HG03565 (cell line): ENCODE measurements around the gene SPTBN4.
A peak's percentile ranks its signal among the peaks of the same experiment; 100 is the strongest.
"Not testable (repeated sequence)": the region's sequence is repeated elsewhere in the genome, so short reads cannot be mapped to it uniquely, and the experiment has no call there.

ENCODE experiments used
- ATAC-seq: cut with Tn5 transposase; IDR thresholded peaks from one replicate; pipeline ENCODE4 v1.9.1; 2021; ENCODE audit warnings: mild to moderate bottlenecking, moderate library complexity; ENCODE audit not compliant: unreplicated experiment

Gene SPTBN4

DNA sequence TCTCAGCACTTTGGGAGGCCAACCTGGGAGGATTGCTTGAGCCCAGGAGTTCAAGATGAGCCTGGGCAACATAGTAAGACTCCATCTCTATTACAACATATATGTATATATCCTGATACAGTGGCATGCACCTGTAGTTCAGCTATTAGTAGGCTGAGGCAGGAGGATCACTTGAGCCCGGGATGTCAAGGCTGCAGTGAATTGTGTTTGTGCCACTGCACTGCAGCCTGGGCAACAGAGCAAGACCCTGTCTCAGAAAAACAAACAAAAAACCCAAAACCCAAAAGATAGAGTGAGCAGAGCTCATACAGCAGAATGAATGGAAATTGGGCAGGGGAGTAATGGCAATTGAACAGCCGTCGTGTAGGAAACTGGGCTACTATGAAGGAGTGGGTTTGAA lies 92.6 kb downstream of the SPTBN4 start:
- no peak for ATAC-seq

DNA sequence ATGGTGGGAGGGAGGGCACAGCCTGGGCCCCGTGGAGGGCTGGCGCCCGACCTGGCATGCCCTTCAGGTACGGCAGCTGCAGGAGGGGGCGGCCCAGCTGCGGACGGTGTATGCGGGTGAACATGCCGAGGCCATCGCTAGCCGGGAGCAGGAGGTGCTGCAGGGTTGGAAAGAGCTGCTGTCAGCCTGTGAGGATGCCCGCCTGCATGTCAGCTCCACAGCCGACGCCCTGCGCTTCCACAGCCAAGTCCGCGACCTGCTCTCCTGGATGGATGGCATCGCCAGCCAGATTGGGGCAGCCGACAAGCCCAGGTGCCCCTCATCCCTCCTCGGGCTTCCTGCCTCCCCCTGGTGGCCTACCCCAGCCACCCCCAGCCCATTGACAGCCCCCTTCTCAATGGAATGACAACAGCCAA lies 93.3 kb downstream of the SPTBN4 start:
- ATAC-seq: no peak

DNA sequence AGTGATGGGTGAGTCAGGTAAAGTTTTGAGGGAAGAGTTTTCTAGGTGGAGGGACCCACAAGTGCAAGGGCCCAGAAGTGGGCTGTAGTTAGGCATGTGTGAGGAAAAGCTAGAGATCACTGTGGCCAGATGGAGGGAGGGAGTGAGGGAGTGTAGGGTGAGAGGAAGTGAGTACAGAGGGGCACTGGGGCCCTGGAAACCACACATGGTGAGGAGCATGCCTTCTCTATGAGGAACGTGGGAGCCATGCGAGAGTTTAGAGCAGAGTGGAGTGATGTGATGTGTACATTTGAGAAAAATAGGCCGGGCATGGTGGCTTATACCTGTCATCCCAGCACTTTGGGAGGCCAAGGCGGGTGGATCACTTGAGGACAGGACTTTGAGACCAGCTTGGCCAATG lies 95.1 kb downstream of the SPTBN4 start:
- ATAC-seq: no peak

DNA sequence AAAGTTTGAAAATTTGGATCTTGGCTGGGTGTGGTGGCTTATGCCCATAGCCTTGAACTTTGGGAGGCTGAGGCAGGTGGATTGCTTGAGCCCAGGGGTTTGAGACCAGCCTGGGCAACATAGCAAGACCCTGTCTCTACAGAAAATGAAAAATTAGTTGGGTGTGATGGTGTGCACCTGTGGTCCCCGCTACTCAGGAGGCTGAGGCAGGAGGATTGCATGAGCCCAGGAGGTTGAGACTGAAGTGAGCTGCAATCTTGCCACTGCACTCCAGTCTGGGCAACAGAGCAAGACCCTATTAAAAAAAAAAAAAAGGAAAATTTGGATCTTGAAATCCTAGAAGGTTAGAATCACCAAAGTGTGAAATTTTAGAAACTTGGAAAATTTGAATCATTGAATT lies 97.7 kb downstream of the SPTBN4 start:
- ATAC-seq: not testable (repeated sequence)

DNA sequence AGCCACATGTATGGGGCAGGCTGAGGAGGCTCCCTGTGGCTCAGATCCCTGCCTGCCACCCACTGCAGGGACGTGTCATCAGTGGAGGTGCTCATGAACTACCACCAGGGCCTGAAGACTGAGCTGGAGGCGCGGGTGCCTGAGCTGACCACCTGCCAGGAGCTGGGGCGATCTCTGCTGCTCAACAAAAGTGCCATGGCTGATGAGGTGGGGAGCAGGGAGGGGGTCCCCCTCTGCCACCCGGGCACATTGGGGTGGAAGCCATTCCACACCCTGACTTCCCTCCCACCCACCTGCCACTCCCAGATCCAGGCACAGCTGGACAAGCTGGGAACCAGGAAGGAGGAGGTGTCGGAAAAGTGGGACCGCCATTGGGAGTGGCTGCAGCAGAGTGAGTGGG lies 98.6 kb downstream of the SPTBN4 start:
- ATAC-seq: no peak

DNA sequence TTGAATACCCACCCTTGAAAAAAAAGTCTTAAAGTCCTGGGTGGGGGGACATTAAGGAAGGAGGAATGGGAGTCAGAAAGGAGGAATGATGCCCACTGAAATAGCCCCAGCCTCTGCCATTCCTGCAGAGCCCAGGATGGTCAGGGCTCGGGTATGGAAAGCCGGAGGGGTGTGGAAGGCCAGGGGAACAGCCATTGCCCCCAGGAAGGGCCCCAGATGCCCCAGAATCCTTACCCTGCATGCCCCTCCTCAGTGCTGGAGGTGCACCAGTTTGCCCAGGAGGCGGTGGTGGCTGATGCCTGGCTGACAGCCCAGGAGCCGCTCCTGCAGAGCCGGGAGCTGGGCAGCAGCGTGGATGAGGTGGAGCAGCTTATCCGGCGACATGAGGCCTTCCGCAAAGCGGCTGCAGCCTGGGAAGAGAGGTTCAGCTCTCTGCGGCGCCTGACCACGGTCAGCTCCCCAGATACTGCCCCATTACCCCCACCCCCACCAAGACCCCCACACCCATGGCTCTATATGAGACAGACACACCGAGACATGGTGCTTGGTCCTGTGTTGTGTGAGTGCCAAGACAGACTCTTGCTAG lies 99.2 kb downstream of the SPTBN4 start:
- ATAC-seq: no peak

DNA sequence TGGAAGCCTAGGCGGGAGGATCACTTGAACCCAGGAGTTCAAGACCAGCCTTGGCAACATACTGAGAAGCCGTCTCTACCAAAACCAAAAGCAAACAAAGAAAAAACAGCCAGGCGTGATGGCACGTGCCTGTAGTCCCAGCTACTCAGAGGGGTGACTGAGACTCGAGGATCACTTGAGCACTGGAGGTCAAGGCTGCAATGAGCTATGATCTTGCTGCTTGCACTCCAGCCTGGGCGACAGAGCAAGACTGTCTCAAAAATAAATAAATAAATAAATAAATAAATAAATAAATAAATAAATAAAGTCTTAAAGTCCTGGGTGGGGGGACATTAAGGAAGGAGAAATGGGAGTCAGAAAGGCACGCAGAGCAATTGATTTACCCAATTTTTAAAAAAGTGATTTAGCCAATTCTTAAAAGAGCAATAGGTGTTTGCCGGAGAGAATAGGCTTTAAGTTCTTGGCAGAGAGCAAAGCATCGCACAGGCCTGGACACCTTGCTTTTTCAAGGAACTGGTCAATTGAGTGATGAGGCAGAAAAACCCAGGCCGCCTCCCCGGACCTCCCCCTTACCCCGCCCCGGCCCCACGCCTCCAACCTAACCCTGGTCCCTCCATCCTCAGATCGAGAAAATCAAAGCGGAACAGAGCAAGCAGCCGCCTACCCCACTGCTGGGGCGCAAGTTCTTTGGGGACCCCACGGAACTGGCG lies 100.4 kb downstream of the SPTBN4 start:
- ATAC-seq: no peak

DNA sequence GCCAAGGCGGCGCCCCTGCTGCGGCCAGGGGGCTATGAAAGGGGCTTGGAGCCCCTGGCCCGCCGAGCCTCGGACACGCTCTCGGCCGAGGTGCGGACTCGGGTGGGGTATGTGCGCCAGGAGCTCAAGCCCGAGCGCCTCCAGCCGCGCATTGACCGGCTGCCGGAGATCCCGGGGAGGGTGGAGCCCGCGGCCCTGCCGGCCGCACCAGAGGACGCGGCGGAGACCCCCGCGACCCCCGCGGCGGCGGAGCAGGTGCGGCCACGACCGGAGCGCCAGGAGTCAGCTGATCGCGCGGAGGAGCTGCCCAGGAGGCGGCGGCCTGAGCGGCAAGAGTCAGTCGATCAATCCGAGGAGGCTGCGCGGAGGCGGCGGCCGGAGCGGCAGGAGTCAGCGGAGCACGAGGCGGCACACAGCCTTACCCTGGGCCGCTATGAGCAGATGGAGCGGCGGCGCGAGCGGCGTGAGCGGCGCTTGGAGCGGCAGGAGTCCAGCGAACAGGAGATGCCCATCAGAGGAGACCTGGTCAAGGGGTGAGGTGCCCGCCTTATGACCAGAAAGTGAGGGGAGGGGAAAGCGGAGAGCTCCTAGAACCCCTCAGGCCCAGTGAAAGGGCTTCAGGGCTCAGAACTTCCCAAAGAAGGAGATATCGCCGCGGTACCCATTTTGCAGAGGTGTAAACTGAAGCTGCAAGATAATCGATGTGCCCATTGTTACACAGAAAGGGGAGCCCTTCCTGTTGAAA lies 101.1 kb downstream of the SPTBN4 start:
- no peak for ATAC-seq

DNA sequence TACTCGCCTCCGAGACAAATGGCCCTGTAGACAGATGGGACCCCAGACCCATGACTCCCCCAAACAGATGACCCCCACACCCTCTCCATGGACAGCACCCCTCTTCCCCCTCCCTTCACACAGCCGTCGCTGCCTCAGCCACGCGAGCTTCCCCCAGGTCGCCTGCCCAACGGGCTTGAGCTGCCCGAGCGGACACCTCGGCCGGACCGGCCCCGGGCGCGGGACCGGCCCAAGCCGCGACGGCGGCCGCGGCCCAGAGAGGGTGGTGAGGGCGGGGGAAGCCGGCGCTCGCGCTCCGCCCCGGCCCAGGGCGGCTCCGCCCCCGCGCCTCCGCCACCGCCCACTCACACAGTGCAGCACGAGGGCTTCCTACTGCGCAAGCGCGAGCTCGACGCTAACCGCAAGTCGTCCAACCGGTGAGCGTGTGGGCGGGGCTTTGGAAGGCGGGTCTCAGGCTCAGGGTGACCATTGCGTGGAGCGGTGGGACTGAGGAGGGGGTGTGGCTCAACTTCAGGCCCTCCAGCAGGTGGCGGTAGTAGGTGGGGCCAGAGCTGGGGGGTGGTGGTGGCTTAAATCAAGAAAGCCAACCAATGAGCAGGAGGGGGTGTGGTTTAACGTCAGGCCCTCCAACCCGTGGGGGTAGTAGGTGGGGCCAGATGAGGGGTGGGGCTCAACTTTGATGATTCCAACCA lies 103.7 kb downstream of the SPTBN4 start:
- ATAC-seq: peak; percentile 73

DNA sequence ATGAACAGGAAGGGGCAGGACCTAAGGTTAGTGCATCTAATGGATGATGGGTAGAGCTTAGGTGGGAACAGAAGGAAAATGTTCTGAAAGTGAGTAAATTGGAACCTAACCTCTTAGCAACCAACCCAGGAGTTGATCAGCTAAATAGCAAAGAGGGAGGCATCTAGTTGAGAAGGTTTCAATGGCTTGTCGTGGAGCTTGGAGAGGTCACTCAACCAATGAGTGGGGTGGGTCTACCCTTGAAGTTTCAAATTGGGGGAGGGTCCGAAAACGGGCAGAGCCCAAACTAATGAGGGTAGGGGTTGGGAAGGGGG lies 104.2 kb downstream of the SPTBN4 start:
- no peak for ATAC-seq

DNA sequence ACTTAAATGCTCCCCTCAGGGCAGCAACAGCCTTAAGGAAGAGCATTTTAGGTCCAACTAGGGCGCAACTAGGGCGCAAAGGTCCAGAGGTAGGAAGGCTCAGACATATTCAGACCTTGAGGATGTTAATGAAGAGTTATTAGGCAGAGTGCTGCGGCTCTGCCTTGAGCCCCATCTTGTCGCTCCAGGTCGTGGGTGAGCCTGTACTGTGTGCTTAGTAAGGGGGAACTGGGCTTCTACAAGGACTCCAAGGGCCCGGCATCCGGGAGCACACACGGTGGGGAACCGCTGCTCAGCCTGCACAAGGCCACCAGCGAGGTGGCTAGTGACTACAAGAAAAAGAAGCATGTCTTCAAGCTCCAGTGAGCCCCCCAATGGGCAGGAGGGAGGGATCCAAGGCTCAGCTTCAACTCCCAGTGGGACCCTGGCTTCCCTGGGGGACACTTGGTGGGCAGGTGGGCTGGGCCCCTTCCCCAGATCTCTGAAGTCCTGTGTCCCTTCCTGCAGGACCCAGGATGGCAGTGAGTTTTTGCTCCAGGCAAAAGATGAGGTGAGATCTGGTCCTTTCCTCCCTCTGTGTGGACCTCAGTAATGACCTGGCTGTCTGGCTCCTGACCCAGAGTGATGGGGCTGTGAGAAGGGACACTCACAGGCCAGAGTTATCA lies 105.2 kb downstream of the SPTBN4 start:
- ATAC-seq: no peak

DNA sequence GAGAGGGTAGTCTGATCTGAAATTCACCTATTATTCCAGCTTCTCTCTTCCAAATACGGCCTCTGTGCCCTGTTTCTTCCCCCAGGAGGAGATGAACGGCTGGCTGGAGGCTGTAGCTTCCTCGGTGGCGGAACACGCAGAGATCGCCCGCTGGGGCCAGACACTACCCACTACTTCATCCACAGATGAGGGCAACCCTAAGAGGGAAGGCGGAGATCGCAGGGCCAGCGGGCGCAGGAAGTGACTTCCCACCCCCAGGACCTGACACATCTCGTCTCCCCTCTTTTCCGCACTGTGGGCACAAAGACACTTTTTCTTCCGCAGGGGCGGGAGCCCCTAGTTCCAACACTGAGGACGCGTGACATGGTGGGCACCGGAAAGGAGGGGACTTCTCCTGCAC lies 108.5 kb downstream of the SPTBN4 start:
- ATAC-seq: no peak

DNA sequence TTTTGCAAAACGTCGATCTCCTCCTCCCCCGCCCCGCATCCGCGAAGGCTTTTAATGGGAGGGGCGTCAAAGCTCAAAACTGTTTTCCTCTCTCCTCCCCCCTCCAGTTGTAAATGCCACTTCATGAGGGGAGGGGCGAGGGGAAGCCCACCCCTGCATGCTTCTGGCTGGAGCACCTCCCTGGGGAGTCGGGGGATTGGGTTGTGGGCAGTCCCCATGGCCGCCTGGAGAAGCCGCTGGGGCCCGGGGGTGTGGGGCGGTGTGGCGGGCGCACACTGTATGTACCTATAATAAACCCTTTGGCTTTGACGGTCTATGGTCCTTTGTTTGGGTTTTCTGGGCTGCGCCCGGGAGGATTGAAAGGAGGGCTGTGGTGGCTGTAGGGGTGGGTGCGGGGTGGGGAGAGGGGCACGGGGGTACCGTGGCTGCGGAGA lies 109.4 kb downstream of the SPTBN4 start:
- ATAC-seq: no peak

DNA sequence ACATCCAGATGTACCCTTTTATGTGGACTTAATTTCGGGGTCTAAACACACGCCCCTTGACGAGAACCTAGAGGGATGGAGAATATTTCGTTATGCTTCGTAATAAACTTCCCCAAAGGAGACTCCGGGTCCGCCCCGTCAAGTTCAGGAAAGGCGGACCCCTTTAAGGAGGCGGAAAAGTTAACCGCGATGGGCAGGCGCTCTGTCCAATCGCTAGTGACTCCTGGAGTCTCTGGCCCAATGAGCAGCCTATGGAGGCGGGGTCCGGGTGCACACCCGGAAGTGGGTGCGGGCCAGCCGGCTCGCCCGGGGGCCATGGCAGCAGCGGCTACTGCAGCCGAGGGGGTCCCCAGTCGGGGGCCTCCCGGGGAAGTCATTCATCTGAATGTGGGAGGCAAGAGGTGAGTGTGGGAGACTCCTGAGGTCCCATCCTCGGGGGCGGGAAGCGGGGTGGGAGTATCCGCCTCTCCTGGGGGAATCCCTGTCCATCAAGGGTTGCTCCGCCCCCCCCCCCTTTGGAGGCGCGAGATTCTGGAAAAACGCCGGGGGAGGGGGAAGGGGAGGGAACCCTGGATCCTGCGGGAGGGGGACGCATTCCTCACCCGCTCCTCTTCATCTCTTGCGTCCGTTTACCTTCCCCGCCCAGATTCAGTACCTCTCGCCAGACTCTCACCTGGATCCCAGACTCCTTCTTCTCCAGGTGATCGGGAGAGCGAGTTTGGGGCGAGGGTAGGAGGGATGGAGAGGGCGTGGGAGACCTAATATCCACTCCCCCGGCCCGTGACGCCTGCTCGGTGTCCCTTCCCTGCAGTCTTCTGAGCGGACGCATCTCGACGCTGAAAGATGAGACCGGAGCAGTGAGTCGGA lies 110.0 kb downstream of the SPTBN4 start, which contains the start of gene SHKBP1:
SHKBP1 (plus strand) TSS at position 289 of the 867 bp plus-strand sequence; CDS start at position 316, 27 bp downstream.
- ATAC-seq: peak; percentile 85

DNA sequence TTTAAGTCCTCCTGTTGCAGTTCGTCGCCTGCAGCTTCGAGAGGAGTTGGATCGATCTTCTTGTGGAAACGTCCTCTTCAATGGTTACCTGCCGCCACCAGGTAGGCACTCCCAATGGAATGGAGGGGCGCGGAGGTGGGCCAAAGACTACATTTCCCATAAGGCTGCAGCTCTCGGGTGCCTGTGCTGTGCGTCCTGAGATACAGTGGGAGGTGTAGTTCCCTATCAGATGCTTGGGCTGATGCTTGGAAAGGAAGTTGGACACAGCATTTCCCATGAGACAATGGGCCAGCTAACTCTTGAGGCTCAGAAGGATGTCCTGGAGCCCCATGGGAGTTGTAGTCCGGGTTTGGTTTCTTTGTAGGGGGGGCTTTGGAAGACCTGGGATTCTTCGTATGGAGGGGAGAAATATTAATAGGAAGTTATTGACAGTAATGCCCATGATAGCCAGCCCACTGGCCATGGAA lies 111.7 kb downstream of the SPTBN4 start:
- ATAC-seq: no peak

DNA sequence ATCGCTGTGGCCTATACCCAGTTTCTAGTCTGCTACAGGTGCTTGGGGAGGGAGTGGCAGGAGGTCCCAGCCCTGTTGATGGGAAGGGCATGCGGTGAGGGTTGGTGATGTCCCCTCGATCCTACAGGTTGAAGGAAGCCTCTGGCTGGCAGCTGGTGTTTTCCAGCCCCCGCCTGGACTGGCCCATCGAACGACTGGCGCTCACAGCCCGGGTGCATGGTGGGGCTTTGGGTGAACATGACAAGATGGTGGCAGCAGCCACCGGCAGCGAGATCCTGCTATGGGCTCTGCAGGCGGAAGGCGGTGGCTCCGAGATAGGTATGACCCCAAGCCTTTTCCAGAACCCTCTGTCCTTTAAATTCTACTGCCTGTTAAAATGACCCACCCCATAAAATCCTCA lies 113.8 kb downstream of the SPTBN4 start:
- ATAC-seq: no peak

DNA sequence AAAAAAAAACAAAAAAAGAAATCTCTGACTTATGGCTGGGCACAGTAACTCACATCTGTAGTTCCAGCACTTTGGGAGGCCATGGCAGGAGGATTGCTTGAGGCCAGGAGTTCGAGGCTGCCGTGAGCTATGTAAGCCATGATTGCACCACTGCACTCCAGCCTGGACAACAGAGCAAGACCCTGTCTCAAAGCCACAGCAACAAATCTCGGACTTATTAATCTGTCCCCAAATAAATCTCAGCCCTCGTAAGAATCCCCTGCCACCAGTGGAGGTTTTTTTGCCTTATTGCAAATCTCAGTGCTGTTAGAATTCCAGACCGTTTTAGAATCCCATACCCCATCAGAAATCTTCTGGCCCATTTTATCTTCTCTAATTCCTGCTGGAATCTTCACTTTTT lies 114.7 kb downstream of the SPTBN4 start:
- no peak for ATAC-seq

DNA sequence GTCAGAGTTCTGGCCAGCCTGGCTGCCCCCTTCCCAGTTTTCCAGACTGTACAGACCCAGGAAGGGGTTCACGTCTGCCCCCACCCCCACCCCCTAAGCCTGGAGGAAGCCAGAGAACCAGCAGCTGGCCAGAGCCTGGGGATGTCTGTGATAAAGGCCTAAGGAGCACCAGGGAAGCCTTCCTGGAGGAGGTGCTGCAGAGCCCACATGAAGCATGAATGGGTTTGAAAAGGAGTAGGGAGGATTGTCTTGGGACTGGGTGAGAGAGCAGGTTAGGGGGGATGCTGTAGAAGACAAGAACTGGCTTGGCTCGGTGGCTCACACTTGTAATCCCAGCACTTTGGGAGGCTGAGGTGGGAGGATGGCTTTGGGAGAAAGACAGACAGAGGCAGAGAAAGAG lies 115.7 kb downstream of the SPTBN4 start:
- ATAC-seq: no peak

DNA sequence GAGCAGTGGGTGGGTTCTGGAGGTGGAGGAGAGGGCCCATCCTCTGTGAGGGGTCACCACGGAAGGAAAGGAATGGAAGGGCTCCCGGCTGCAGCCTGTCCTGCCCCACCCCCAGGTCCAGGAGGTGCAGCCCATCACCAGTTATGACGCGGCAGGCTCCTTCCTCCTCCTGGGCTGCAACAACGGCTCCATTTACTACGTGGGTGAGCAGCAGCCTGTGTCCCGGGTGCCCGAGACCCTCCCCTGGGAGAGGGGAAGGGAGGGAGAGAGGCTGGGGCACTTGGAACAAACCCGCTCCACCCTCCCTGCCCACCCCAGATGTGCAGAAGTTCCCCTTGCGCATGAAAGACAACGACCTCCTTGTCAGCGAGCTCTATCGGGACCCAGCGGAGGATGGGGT lies 116.5 kb downstream of the SPTBN4 start:
- no peak for ATAC-seq

DNA sequence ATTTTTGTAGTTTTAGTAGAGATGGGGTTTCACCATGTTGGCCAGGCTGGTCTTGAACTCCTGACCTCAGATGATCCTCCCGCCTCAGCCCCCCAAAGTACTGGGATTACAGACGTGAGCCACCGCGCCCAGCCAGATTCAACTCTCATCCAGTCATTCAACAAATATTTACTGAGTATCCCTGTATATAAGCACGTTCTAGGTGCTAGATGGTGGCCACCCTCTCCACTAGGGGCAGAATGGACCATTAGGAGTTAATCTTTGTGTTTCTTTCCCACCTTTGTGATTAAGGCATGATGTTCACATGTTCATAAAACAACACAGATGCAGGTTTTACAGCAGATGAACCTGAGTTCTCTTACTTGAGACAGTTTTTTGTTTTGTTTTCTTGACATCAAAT lies 117.2 kb downstream of the SPTBN4 start:
- ATAC-seq: no peak
